Skeletal muscle tissue (tissue), 4 donors: Measurements from ENCODE around the gene RSPH1. TPM values are rescaled to one million over a fixed set of nuclear protein-coding genes. Genes with fewer than 3 reads are reported as not detected.

Experiments used
- H3K27ac ChIP-seq: one replicate; pipeline ENCODE4 v1.7.0; 2013; ENCODE audit warnings: mild to moderate bottlenecking, low read depth, low read length, inconsistent platforms
- H3K27me3 ChIP-seq, 3 donors: one replicate each; pipeline ENCODE4 v1.7.0; 2013; ENCODE audit warnings: low read length in 3 of 3; ENCODE audit not compliant: control insufficient read depth in 3 of 3, insufficient read depth in 3 of 3
- H3K36me3 ChIP-seq, 3 donors: one replicate each; pipeline ENCODE4 v1.7.0; 2013; ENCODE audit warnings: low read length in 3 of 3; ENCODE audit not compliant: control insufficient read depth in 3 of 3, insufficient read depth in 3 of 3
- H3K4me1 ChIP-seq, 3 donors: one replicate each; pipeline ENCODE4 v1.7.0; 2013; ENCODE audit warnings: low read length in 3 of 3, mild to moderate bottlenecking in 3 of 3; ENCODE audit not compliant: control insufficient read depth in 3 of 3, insufficient read depth in 3 of 3
- H3K4me3 ChIP-seq, 3 donors: one replicate each; pipeline ENCODE4 v1.7.0; 2013; ENCODE audit warnings: low read length in 3 of 3
- H3K9ac ChIP-seq, 3 donors: one replicate each; pipeline ENCODE4 v1.7.0; 2013; ENCODE audit warnings: low read length in 3 of 3, mild to moderate bottlenecking in 3 of 3, moderate library complexity in 2 of 3, low read depth in 1 of 3
- H3K9me3 ChIP-seq, 3 donors: one replicate each; pipeline ENCODE4 v1.7.0; 2013; ENCODE audit warnings: low read length in 3 of 3; ENCODE audit not compliant: control insufficient read depth in 3 of 3
- total RNA-seq: library from RNA; depleted of rRNA; stranded (reverse); fragments of >200 nt; gene quantifications from one replicate; pipeline ENCODE4 v1.2.3, GENCODE V29; 2014
- donor health status: Osteomylitis.

The RSPH1 gene
- total RNA-seq, 1 donor from 2014 or later, result not detected

- peaks cover 12 to 21% (median 15%) of the 10 kb centered on the region in 3 donors for H3K4me1 ChIP-seq
- H3K9me3 ChIP-seq, result no peaks in the 10 kb centered on the region
- peaks cover 6 to 11% (median 7%) of the 10 kb centered on the region in 3 donors for H3K36me3 ChIP-seq
- H3K27ac ChIP-seq, result peak overlapping the region; percentile 84
- peak overlapping the region; percentile 72 to 82 (median 76) for H3K4me3 ChIP-seq
- peak overlapping the region; percentile 79 to 87 (median 84) for H3K9ac ChIP-seq
- H3K27me3 ChIP-seq, result no peaks in the 10 kb centered on the region
Measured at GRCh38 chr21:42514883-42515228, 18.8 kb upstream of the RSPH1 start.

GRCh38 chr21:42513985-42514882 lies 18.2 kb upstream of the RSPH1 start:
- no peaks in the 10 kb centered on the region for H3K9me3 ChIP-seq
- H3K4me1 ChIP-seq, result peaks cover 12 to 21% (median 15%) of the 10 kb centered on the region in 3 donors
- peaks cover 2 to 7% (median 7%) of the 10 kb centered on the region in 3 donors for H3K36me3 ChIP-seq
- no peaks in the 10 kb centered on the region for H3K27me3 ChIP-seq
- H3K9ac ChIP-seq, result peak overlapping the region; percentile 79 to 87 (median 84)
- H3K27ac ChIP-seq, result peak overlapping the region; percentile 84
- H3K4me3 ChIP-seq, result peak overlapping the region; percentile 72 to 82 (median 76)

GRCh38 chr21:42513151-42513984 lies 17.3 kb upstream of the RSPH1 start, which contains the start of gene SLC37A1:
SLC37A1 (plus strand) TSS chr21:42513852; CDS start chr21:42518455, 4,603 bp downstream.
- no peaks in the 10 kb centered on the region for H3K9me3 ChIP-seq
- H3K27me3 ChIP-seq, result no peaks in the 10 kb centered on the region
- H3K36me3 ChIP-seq, result peaks cover 0 to 3% (median 2%) of the 10 kb centered on the region in 3 donors
- H3K4me3 ChIP-seq, result peak within 1 kb of the TSS; percentile 72 to 82 (median 76)
- H3K9ac ChIP-seq, result peak within 1 kb of the TSS; percentile 84 to 87 (median 84)
- H3K27ac ChIP-seq, result peak within 1 kb of the TSS; percentile 84
- peaks cover 12 to 19% (median 12%) of the 10 kb centered on the region in 3 donors for H3K4me1 ChIP-seq

- no peak overlapping the region for H3K4me3 ChIP-seq
- peaks cover 6 to 14% (median 12%) of the 10 kb centered on the region in 3 donors for H3K4me1 ChIP-seq
- peak overlapping the region; percentile 75 for H3K27ac ChIP-seq
Measured at GRCh38 chr21:42512346-42513034, 16.5 kb upstream of the RSPH1 start.

GRCh38 chr21:42509244-42509643 lies 13.2 kb upstream of the RSPH1 start:
- Histone ChIP-seq H3K9ac (no peak overlapping the region), H3K9me3 (no peaks in the 10 kb centered on the region)

More at GRCh38 chr21:42512346-42513034, 16.5 kb upstream of the RSPH1 start:
- peak overlapping the region in 2 of 3 donors; percentile 64 to 87 for H3K9ac ChIP-seq
- no peaks in the 10 kb centered on the region for H3K36me3 ChIP-seq
- H3K27me3 ChIP-seq, result no peaks in the 10 kb centered on the region
- no peaks in the 10 kb centered on the region for H3K9me3 ChIP-seq

GRCh38 chr21:42508371-42508770 lies 12.3 kb upstream of the RSPH1 start:
- no peaks in the 10 kb centered on the region for H3K9me3 ChIP-seq
- H3K9ac ChIP-seq, result no peak overlapping the region
- H3K4me1 ChIP-seq, result peaks cover 3 to 6% (median 3%) of the 10 kb centered on the region in 3 donors
- no peaks in the 10 kb centered on the region for H3K36me3 ChIP-seq
- no peak overlapping the region for H3K27ac ChIP-seq
- no peaks in the 10 kb centered on the region for H3K27me3 ChIP-seq
- no peak overlapping the region for H3K4me3 ChIP-seq

More at GRCh38 chr21:42509244-42509643, 13.2 kb upstream of the RSPH1 start:
- Histone ChIP-seq H3K4me3 (no peak overlapping the region), H3K4me1 (peaks cover 3 to 6% (median 3%) of the 10 kb centered on the region in 3 donors), H3K27ac (no peak overlapping the region), H3K36me3 (no peaks in the 10 kb centered on the region), H3K27me3 (no peaks in the 10 kb centered on the region)

- no peaks in the 10 kb centered on the region for H3K36me3 ChIP-seq
- no peaks in the 10 kb centered on the region for H3K27me3 ChIP-seq
Measured at GRCh38 chr21:42507418-42507817, 11.4 kb upstream of the RSPH1 start.

GRCh38 chr21:42505090-42505726 lies 9.2 kb upstream of the RSPH1 start:
- H3K27me3 ChIP-seq, result no peaks in the 10 kb centered on the region
- no peak overlapping the region for H3K9ac ChIP-seq
- H3K27ac ChIP-seq, result no peak overlapping the region
- no peak overlapping the region for H3K4me3 ChIP-seq
- H3K9me3 ChIP-seq, result no peaks in the 10 kb centered on the region
- no peaks in the 10 kb centered on the region for H3K36me3 ChIP-seq
- no peaks in the 10 kb centered on the region for H3K4me1 ChIP-seq

More at GRCh38 chr21:42507418-42507817, 11.4 kb upstream of the RSPH1 start:
- Histone ChIP-seq H3K9me3 (no peaks in the 10 kb centered on the region), H3K4me3 (no peak overlapping the region), H3K4me1 (no peaks in the 10 kb centered on the region), H3K27ac (no peak overlapping the region), H3K9ac (no peak overlapping the region)

GRCh38 chr21:42503711-42504110 lies 7.7 kb upstream of the RSPH1 start:
- H3K27ac ChIP-seq, result no peak overlapping the region
- H3K9ac ChIP-seq, result no peak overlapping the region
- no peak overlapping the region for H3K4me3 ChIP-seq
- H3K27me3 ChIP-seq, result no peaks in the 10 kb centered on the region
- no peaks in the 10 kb centered on the region for H3K4me1 ChIP-seq
- no peaks in the 10 kb centered on the region for H3K36me3 ChIP-seq
- H3K9me3 ChIP-seq, result no peaks in the 10 kb centered on the region
